AG09309 (cell line): ENCODE measurements around the gene COL19A1.

ENCODE experiments used
- DNase-seq: peaks from one replicate; pipeline ENCODE4 v3.0.0-alpha.2; 2010; ENCODE audit warnings: low read depth
- H3K4me3 ChIP-seq: 2 replicates; pipeline ENCODE4 v1.5.1; 2011; ENCODE audit warnings: mild to moderate bottlenecking, low read depth, low read length, moderate library complexity; ENCODE audit not compliant: control insufficient read depth
- CTCF ChIP-seq: IDR thresholded peaks from 2 replicates; pipeline ENCODE4 v1.5.1; 2011; ENCODE audit warnings: mild to moderate bottlenecking, low read depth, low read length, inconsistent platforms; ENCODE audit not compliant: insufficient read depth, control insufficient read depth; ENCODE audit errors: missing control alignments

Gene COL19A1

DNA sequence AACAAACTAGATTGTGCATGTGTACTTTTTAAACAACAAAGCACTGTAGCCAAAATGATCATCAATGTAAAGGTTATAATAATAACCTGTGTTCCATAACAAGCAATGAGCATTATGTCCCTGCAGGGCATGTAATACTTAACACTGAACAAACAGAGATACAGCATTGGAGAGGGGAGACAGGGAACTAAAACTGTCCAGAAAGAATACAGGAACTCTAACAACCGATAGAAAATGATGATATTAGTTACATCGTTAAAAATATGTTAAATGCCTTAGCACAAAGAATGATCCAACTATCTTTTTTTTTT, 356.0 kb downstream of the COL19A1 start:
- no peak for TF ChIP-seq CTCF
- DNase-seq = no peak
- H3K4me3 ChIP-seq = no peak overlapping the region

- no peak for TF ChIP-seq CTCF
- DNase-seq = no peak
- H3K4me3 ChIP-seq = no peak overlapping the region
These were observed 358.7 kb downstream of the COL19A1 start for GRCh38 chr6:70225055-70225454.

DNA sequence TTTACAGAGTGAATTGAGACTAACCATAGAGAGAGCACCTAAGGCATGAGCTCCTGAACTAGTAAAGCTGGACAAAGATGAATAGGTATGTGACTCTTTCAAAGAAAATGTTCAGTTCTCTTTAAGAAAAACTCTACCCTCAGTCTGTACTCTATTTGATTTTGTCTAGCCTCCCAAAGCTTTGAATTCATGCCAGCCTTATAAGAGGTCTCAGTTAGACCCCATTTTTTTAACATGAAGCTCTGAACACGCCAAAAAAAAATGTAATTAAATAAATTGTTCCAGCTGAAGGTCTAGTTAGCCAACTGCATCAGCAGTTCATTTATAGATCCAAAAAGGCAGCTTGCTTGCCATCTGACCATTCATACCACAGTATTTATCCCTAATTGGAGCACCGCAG, 365.0 kb downstream of the COL19A1 start:
- no peak overlapping the region for H3K4me3 ChIP-seq
- no peak for DNase-seq
- no peak for TF ChIP-seq CTCF

DNA sequence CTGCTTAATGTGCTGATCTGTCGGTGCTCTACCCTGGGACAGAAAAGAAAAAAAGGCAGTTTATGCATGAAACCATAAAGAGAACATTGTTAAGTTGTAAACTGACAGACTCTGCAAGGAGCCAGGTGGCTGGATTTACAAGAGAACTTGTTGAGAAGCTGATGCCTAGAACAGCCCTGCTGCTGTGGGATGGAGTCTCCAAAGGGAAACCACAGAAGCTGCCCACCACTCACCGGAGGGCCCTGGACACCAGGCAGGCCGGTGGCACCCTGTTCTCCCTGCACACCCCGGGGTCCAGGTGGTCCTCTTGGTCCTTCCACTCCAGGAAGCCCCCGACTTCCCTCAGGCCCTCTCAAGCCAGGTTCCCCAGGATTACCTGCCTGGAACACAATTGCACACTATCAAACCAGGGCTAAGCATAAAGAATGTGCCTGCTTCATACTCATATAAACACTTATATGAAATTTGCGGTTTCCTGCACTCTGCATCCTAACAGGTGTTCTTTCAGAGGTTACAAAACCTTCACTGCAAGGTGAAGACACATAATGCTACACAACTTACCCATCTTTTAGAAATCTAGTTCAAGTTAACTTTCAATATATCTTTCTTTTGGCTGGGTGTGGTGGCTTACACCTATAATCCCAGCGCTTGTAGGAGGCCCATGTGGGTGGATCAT, 368.3 kb downstream of the COL19A1 start:
- no peak for TF ChIP-seq CTCF
- no peak for DNase-seq
- no peak overlapping the region for H3K4me3 ChIP-seq

GRCh38 chr6:70236343-70236742, 370.0 kb downstream of the COL19A1 start:
- H3K4me3 ChIP-seq = no peak overlapping the region
- TF ChIP-seq CTCF = no peak
- DNase-seq = no peak

GRCh38 chr6:70241031-70241430, 374.7 kb downstream of the COL19A1 start:
- DNase-seq = no peak
- H3K4me3 ChIP-seq = no peak overlapping the region
- no peak for TF ChIP-seq CTCF

DNA sequence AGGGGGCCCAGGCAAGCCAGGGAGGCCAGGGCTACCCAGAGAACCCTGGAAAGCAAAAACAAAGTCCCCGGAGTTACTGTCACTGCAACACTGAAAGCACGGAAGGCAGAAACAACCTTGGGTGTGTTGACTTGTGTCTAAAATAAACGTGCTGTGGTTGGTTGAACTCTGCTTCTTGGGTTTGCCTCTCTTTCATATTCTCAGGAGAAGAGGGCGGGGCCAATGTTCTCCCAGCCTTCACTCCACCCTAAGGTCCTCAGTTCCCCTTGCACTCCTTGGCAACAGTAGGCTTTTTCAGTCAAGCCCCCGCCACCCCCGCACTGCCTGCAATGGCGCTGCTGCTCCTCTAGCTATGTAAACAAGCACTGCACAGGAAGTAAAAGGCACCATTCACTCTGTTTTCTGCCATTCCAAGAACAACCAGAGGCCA, 375.6 kb downstream of the COL19A1 start:
- H3K4me3 ChIP-seq = no peak overlapping the region
- no peak for DNase-seq
- no peak for TF ChIP-seq CTCF
